GM23338 (cell line): Measurements from ENCODE around the gene TSHZ2. TPM values are rescaled to one million over a fixed set of nuclear protein-coding genes. Genes with fewer than 3 reads are reported as not detected.
A peak's percentile ranks its signal among the peaks of the same experiment; 100 is the strongest.

Experiments used
- ATAC-seq: fragments of 200-7000 bp; cut with Tn5 transposase; 3 replicates; pipeline ENCODE4 v1.9.1; 2020
- DNase-seq: peaks from one replicate; pipeline ENCODE4 v3.0.0-alpha.2; 2015; ENCODE audit warnings: low spot score
- H2AFZ ChIP-seq: fragments of 200-600 bp; sonication (generic); 2 replicates; pipeline ENCODE4 v1.8.0; 2016; ENCODE audit warnings: antibody characterized with exemption, mild to moderate bottlenecking, moderate library complexity
- H3F3A ChIP-seq: fragments of 200-600 bp; sonication (generic); replicated peaks from 2 replicates; pipeline ENCODE4 v1.8.0; 2017; ENCODE audit warnings: antibody characterized with exemption, mixed run types, low read depth
- H3K27ac ChIP-seq: fragments of 200-600 bp; sonication (generic); 2 replicates; pipeline ENCODE4 v1.6.1; 2016; ENCODE audit warnings: low read depth
- H3K27me3 ChIP-seq: fragments of 200-600 bp; sonication (generic); 2 replicates; pipeline ENCODE4 v1.8.0; 2016; ENCODE audit warnings: mild to moderate bottlenecking, mixed run types, moderate library complexity; ENCODE audit not compliant: insufficient read depth
- H3K36me3 ChIP-seq: fragments of 200-600 bp; sonication (generic); 2 replicates; pipeline ENCODE4 v1.8.0; 2016; ENCODE audit warnings: mild to moderate bottlenecking; ENCODE audit not compliant: insufficient read depth
- H3K4me1 ChIP-seq: fragments of 200-600 bp; sonication (generic); 2 replicates; pipeline ENCODE4 v1.8.0; 2016; ENCODE audit warnings: mild to moderate bottlenecking, moderate library complexity; ENCODE audit not compliant: insufficient read depth
- H3K4me2 ChIP-seq: fragments of 200-600 bp; sonication (generic); 2 replicates; pipeline ENCODE4 v1.7.1; 2017; ENCODE audit warnings: mixed run types
- H3K4me3 ChIP-seq: fragments of 200-600 bp; sonication (generic); 2 replicates; pipeline ENCODE4 v1.6.1; 2016; ENCODE audit warnings: mixed run types
- H3K79me2 ChIP-seq: fragments of 200-600 bp; sonication (generic); replicated peaks from 2 replicates; pipeline ENCODE4 v1.8.0; 2017; ENCODE audit warnings: mild to moderate bottlenecking; ENCODE audit not compliant: insufficient read depth
- H3K9me2 ChIP-seq: fragments of 200-600 bp; sonication (generic); 2 replicates; pipeline ENCODE4 v1.8.0; 2017; ENCODE audit not compliant: insufficient read depth
- H4K20me1 ChIP-seq: fragments of 200-600 bp; sonication (generic); replicated peaks from 2 replicates; pipeline ENCODE4 v1.8.0; 2017; ENCODE audit warnings: mild to moderate bottlenecking; ENCODE audit not compliant: insufficient read depth
- H3K27ac Mint-ChIP-seq: 2 replicates; pipeline ENCODE4 v1.8.0; 2020; ENCODE audit warnings: inconsistent platforms, mild to moderate bottlenecking, moderate library complexity, mixed read lengths
- H3K27me3 Mint-ChIP-seq: 3 replicates; pipeline ENCODE4 v1.8.0; 2022; ENCODE audit warnings: low read depth, mild to moderate bottlenecking, moderate library complexity, mixed read lengths, inconsistent platforms; ENCODE audit not compliant: insufficient read depth, poor library complexity
- H3K36me3 Mint-ChIP-seq: 3 replicates; pipeline ENCODE4 v1.8.0; 2021; ENCODE audit warnings: low read depth, mild to moderate bottlenecking, inconsistent platforms, moderate library complexity, mixed read lengths
- H3K4me1 Mint-ChIP-seq: 3 replicates; pipeline ENCODE4 v1.8.0; 2020; ENCODE audit warnings: mild to moderate bottlenecking, inconsistent platforms, mixed read lengths
- H3K4me3 Mint-ChIP-seq: 3 replicates; pipeline ENCODE4 v1.8.0; 2021; ENCODE audit warnings: moderate library complexity, mild to moderate bottlenecking, inconsistent platforms, mixed read lengths
- H3K9me3 Mint-ChIP-seq: 3 replicates; pipeline ENCODE4 v1.8.0; 2020; ENCODE audit warnings: moderate library complexity, mild to moderate bottlenecking, inconsistent platforms, mixed read lengths
- CREB1 ChIP-seq: fragments of 250-450 bp; sonication (Bioruptor Pico); IDR thresholded peaks from 2 replicates; pipeline ENCODE4 v1.5.0; 2020; ENCODE audit warnings: low read depth, mild to moderate bottlenecking, moderate library complexity
- CTCF ChIP-seq, 2 experiments: fragments of 200-600 bp in 1 of 2; sonication (generic) in 1 of 2; conservative IDR thresholded peaks; 2 replicates each; pipeline versions ENCODE4 v1.5.1 to v1.6.1; 2016 to 2017; ENCODE audit warnings: antibody characterized with exemption in 2 of 2, low read depth in 2 of 2, mild to moderate bottlenecking in 2 of 2, moderate library complexity in 1 of 2
- ETS1 ChIP-seq: IDR thresholded peaks from 2 replicates; pipeline ENCODE4 v1.6.1; 2016; ENCODE audit warnings: antibody characterized with exemption
- EZH2 ChIP-seq: fragments of 200-600 bp; sonication (generic); IDR thresholded peaks from one replicate; pipeline ENCODE4 v1.8.0; 2017; ENCODE audit warnings: antibody characterized with exemption, mild to moderate bottlenecking, low read depth; ENCODE audit not compliant: unreplicated experiment
- ZNF462 ChIP-seq: fragments of 250-450 bp; sonication (Bioruptor Pico); IDR thresholded peaks from 2 replicates; pipeline ENCODE4 v1.5.0; 2020; ENCODE audit warnings: mild to moderate bottlenecking, moderate library complexity
- polyA plus RNA-seq: library from polyadenylated mRNA; unstranded; fragments of >200 nt; fragmentation: Nextera tagmentation; extraction: Ambion mirVana; gene quantifications from 2 replicates; pipeline ENCODE4 v1.2.1, GENCODE V29; 2016
- total RNA-seq: library from RNA; depleted of rRNA; stranded (reverse); fragments of >200 nt; shearing (Covaris generic); gene quantifications from 2 replicates; pipeline ENCODE4 v1.2.3, GENCODE V29; 2014

TSHZ2 gene
- total and polyA plus RNA-seq, 2 experiments from 2014 or later, result 0.49 to 1.3 TPM

- no peak for ATAC-seq
- Histone ChIP-seq H3K4me1 (0 out of 2 replicates have a peak, but pooled peaks cover 2% of the 10 kb centered on the region), H3K9me2 (0 out of 2 replicates have a peak, but pooled peaks cover 6% of the 10 kb centered on the region), H3K79me2 (peaks cover 11% of the 10 kb centered on the region; the same call in 1 of the 2 replicates), H3K27me3 (no peaks in the 10 kb centered on the region), H3F3A (no peaks in the 10 kb centered on the region; the same call in 1 of the 2 replicates), H4K20me1 (no peaks in the 10 kb centered on the region), H3K36me3 (no peaks in the 10 kb centered on the region), H3K4me3 (peak overlapping the region; percentile 56), H3K27ac (no peak overlapping the region), H2AFZ (peak overlapping the region; percentile 88), H3K4me2 (peak overlapping the region; percentile 73; the same call in 1 of the 2 replicates)
- H3K27ac Mint-ChIP-seq, result no peak overlapping the region
- peaks cover 8% of the 10 kb centered on the region for H3K9me3 Mint-ChIP-seq
- H3K27me3 Mint-ChIP-seq, result peaks cover 2% of the 10 kb centered on the region
- no peak for DNase-seq
- peaks cover 7% of the 10 kb centered on the region; the same call in 2 of the 3 replicates for H3K36me3 Mint-ChIP-seq
- TF ChIP-seq ZNF462 (CRISPR knock-in tag), result no peak
- no peak for TF ChIP-seq CREB1 (CRISPR knock-in tag)
- TF ChIP-seq CTCF (conservative IDR thresholded peaks at IDR 0.05; ENCODE audit: low read depth in 2 of 2), result no peak
- no peak for TF ChIP-seq EZH2
- TF ChIP-seq ETS1, result no peak
- H3K4me3 Mint-ChIP-seq, result no peak overlapping the region
- no peaks in the 10 kb centered on the region for H3K4me1 Mint-ChIP-seq
Observed at GRCh38 chr20:53502820-53503219, 530.7 kb downstream of the TSHZ2 start.
